Measurements from ENCODE around the gene GABARAP.

GABARAP gene

DNA sequence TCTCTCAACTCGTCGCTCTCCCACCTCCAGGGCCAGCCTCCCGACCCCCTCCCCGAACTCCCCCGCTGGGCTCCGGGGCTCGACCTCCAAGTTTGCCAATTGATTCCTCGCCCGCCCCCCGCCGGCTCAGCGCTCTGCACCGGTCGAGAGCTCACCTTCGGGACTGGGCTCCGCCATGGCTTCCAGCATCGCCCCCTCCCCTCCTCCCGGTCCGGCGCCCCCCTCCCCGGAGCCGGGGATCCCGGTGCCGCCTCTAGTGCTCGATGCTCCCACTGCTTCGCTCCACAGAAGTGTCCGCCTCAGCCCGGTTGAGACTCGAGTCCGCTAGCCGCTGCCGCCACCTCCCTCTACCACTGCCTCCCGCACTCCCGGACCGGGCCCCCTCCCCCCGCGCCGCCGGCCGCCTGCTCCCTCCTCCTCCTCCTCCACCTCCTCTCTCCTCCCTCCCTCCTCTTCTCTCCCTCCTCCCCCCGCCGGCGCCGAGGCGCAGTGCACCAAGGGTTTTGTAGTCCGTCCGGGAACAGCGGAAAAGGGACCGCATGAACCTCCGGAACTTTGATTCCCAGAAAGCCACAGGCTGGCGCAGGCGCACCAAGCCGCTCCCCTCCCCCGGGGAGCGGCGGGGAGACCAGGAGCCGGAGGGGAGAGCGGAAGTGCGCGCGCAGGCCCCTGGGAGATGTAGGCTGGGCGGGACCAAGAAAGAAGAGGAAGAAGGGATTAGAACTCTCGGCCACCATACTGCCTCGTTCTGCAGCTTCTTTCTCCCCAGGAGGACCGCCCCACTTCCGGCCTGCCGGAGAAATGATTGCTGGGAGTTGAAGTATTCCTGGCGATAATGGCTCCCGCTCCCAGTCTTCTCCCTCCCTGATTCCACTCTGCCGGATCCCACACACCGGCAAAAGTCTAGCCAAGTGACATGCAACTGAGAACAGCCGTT lies 2.9 kb downstream of the GABARAP start, which contains the start of gene PHF23:
PHF23 (minus strand) TSS at position 367 of the 937 bp plus-strand sequence; CDS start at position 189, 178 bp downstream.
- DNase-seq = peak; percentile 91 to 96 (median 92)

GRCh38 chr17:7238420-7239090 lies 3.7 kb downstream of the GABARAP start:
- peak in 1 of 4 experiments; percentile 44 for DNase-seq

- DNase-seq = peak; percentile 30 to 75 (median 60)
Measured at GRCh38 chr17:7237761-7238419, 4.4 kb downstream of the GABARAP start.

DNA sequence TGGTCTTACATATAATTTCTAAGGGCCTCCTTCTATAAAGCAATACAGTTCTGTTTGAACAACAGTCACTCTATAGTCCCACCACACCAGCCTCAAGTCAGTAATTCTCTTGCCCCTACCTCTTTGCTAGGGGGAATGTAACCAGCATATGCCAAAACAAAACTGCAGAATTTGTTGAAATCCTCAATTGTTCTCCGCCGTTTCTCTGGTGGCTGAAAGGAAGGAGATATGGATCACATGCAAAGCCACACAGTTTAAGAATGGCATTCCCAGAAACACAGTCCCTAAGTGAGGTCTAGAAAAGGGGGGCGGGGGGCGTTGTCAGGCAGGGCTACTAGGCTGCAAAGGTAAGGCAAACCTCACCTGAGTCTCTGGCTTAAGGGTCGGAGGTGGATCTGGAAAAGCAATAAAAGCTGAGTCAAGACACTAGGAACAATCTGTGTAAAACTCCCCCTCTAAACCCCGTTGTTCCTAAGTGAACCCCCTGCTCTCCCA lies 4.9 kb downstream of the GABARAP start:
- DNase-seq = no peak

GRCh38 chr17:7236808-7237207 lies 5.4 kb downstream of the GABARAP start:
- no peak for DNase-seq

- no peak for DNase-seq
Measured at GRCh38 chr17:7235693-7236665, 6.3 kb downstream of the GABARAP start.

- peak; percentile 80 to 93 (median 84) for DNase-seq
Measured at GRCh38 chr17:7234083-7234951, 7.9 kb downstream of the GABARAP start, which contains the start of gene DVL2. Gene DVL2 (minus strand): TSS chr17:7234517. CDS start chr17:7234262, 255 bp downstream.

DNA sequence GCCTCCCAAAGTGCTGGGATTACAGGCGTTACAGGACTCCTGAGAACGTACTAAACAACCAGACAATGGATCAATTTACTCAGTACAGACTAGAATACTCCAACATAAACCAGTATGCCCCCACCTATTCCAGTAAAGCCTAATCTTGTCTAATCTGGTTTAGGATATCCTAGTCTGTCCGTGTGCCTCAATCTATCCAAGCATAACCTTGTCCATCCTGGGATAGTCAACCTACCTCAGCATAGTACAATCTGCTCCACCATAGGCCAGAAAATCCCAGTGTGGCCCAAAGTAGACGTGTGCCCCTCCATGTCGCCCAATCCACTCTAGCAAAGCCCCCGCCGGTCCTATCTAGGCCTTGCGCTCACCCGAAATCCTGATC lies 8.6 kb downstream of the GABARAP start:
- DNase-seq = no peak

- no peak for DNase-seq
Measured at GRCh38 chr17:7232114-7232513, 10.1 kb downstream of the GABARAP start.

DNA sequence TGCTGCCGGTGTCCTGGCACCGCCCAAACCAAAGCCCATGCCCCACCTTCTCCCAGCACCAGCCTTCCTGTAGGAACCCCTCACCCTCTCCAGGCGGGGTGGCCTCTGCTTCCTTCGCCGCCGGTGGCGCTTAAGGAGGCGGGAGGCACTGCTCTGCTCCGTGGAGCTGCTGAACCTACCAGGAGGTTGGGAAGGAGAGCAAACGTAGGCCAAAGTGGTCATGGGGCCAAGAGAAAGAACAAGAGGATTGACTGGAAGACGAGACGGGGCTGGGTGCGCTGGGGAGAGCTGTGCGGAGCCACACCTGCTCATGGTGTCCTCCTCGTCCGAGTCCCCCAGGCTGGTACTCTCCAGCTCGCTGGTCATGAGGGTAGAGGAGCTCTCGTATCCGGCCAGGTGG lies 12.7 kb downstream of the GABARAP start:
- no peak for DNase-seq

DNA sequence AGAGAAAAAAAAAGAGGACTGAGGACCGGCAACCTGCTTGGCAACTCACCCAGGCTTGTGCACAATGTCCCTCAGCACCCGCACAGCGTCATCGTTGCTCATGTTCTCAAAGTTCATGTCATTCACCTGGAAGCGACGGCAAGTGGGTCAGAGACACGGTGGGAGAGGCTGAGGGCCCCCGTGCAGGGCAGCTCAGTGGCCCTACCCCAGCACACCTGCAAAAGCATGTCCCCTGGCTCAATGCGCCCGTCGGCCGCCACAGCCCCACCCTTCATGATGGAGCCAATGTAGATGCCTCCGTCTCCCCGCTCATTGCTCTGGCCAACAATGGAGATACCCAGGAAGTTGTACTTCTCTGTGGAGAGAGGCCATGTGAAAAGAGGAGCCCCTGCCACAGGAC lies 13.3 kb downstream of the GABARAP start:
- DNase-seq = no peak

GRCh38 chr17:7226721-7227710 lies 15.2 kb downstream of the GABARAP start:
- DNase-seq = no peak

DNA sequence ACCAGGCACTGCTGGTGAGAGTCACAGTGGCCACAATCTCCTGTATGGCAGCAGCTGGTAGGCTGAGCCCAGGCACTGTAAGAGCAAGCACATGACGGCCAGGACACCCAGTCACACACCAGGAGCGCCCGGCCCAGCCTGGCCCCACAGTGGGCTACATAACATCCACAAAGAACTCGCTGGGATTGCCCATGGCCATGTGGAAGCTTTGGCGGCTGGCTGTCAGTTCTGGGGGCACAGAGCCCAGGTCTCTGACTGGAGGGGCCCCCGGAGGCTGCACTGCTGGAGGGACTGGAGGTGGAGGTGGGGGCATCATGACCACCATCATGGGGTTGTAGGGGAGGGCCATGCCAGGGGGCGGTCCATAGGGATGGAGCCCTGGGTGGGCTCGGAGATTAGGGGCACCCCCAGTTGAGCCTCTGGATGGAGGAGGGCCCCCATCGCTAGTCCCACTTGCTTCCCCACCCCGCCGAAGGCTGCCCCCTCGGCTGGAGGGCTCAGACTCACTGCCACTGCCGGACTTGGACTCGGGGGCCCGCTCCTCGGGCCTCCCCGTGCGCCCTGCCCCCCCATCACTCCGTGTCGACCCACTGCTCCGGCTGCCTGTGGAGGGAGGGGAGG lies 16.4 kb downstream of the GABARAP start:
- DNase-seq = no peak

- DNase-seq = no peak
Measured at GRCh38 chr17:7224661-7225111, 17.6 kb downstream of the GABARAP start.

DNA sequence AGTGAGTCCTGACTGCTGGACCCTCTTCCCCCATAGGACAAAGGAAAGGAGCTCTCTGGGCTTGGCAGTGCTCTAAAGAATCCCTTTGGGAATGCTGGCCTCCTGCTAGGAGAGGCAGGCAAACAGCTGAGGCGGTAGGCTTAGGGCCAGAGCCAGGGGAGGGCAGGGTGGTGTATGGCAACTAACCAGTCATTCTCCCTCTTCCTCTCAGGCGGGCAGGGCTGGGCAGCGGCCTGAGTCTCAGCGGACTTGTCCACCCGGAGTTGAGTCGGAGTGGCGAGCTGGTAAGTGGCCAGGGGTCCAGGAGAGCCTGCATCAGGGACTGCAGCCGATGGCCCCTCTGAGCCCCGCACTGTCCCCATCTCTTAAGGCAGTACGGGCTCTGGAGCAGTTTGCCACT lies 18.1 kb downstream of the GABARAP start:
- DNase-seq = no peak

DNA sequence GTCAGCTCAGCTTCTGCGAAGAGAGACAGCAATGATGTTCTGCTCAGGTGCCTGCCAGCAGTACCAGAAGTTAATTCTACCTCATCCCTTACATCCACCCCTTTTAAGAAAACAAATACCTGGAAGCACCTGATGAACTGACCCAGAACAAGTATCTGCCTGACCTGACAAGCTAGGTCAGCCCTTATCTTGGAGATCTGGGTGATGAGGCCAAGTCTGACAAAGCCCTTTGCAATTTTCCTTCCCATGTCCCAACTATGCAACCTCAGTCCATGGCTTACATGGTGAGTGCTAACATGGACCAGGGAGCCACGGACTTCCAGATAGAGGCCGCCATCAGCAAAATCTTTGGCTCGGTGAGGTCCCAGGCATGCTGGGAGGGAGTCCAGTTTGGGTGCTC lies 18.9 kb downstream of the GABARAP start:
- no peak for DNase-seq

- no peak for DNase-seq
Measured at GRCh38 chr17:7222972-7223292, 19.3 kb downstream of the GABARAP start.

DNA sequence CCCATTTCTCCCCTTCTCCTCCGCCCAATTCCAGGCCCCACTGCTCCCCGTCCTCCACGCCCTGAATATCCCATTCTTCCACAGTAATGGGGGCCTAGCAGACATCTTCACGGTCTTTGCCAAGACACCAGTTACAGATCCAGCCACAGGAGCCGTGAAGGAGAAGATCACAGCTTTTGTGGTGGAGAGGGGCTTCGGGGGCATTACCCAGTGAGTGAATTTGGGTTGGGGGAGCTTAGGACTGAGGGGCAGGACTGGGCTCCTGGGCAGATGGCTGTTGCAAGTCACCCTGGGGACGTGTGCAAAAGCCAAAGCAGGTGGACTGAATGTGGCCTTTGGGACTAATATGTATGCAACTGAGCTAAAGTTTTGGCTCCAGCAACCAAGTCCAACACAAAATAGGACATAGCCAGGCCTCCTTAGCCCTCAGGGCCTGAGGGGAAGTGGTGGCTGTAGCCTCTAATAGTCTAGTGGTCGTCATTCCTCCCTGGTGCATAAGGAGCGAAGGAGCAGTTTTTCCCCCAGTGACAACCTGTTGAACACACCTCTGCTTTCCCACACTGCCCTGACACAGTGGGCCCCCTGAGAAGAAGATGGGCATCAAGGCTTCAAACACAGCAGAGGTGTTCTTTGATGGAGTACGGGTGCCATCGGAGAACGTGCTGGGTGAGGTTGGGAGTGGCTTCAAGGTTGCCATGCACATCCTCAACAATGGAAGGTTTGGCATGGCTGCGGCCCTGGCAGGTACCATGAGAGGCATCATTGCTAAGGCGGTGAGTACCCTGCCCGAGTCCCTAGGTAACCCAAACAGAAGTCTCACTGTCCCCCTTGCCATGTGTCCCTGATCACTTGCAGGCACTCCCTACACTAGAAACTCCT lies 19.9 kb downstream of the GABARAP start:
- no peak for DNase-seq
